Subcutaneous adipose tissue (tissue), 4 donors: ENCODE measurements around the gene MYL1. TPM values are rescaled to one million over a fixed set of nuclear protein-coding genes. Genes with fewer than 3 reads are reported as not detected.

Experiments used
- total RNA-seq, 4 donors: library from RNA; depleted of rRNA; stranded (reverse); fragments of >200 nt; gene quantifications; one replicate each; pipeline ENCODE4 v1.1.0, GENCODE V29; 2016
- TF ChIP-seq, protein P1 (sequence below): fragments of 450-650 bp; IDR thresholded peaks from one replicate; pipeline ENCODE4 v1.5.1; 2016; ENCODE audit warnings: low read depth, mild to moderate bottlenecking, control low read depth, antibody characterized with exemption, moderate library complexity

Gene MYL1
- total RNA-seq, 4 donors from 2014 or later: not detected

DNA sequence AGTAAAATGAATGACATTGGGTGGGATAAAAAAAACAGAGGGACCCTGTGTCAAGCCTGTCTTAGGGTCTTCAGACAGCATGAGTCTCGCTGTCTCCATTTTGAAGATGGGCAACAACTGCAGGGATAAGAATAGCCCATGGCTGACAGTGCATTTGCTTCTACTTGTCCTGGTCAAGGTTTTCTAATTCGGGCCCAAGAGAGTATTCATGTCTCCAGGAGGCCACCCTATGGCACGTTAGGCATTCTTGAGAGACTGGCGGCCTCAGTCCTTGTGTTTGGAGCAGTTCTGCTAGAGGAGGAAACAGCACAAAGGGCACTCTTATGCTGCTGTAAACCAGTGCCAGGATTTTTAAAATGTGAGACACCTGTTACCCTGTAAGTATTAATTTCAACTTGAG is 9.5 kb upstream of the MYL1 start:
- TF ChIP-seq, protein P1, sequence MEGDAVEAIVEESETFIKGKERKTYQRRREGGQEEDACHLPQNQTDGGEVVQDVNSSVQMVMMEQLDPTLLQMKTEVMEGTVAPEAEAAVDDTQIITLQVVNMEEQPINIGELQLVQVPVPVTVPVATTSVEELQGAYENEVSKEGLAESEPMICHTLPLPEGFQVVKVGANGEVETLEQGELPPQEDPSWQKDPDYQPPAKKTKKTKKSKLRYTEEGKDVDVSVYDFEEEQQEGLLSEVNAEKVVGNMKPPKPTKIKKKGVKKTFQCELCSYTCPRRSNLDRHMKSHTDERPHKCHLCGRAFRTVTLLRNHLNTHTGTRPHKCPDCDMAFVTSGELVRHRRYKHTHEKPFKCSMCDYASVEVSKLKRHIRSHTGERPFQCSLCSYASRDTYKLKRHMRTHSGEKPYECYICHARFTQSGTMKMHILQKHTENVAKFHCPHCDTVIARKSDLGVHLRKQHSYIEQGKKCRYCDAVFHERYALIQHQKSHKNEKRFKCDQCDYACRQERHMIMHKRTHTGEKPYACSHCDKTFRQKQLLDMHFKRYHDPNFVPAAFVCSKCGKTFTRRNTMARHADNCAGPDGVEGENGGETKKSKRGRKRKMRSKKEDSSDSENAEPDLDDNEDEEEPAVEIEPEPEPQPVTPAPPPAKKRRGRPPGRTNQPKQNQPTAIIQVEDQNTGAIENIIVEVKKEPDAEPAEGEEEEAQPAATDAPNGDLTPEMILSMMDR: no peak

DNA sequence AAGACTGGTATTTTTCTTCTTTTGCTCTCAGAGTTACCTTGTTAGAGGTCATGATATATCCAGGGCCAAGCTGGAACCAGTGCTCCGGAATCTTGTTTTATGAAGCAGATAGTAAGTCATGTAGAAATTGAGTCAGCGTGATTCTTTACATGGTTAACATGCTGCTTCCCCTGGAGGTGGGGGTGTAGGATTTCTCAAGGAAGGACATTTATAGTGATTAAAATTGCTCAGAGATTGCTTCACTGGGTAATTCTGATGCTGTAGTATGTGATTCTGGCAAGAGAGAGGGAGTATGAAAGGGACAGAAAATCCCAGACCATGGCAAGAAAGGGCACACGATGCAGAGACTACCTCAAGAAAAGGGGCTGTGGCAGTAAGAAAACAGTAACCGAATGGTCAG is 8.0 kb upstream of the MYL1 start:
- TF ChIP-seq, protein P1: no peak

DNA sequence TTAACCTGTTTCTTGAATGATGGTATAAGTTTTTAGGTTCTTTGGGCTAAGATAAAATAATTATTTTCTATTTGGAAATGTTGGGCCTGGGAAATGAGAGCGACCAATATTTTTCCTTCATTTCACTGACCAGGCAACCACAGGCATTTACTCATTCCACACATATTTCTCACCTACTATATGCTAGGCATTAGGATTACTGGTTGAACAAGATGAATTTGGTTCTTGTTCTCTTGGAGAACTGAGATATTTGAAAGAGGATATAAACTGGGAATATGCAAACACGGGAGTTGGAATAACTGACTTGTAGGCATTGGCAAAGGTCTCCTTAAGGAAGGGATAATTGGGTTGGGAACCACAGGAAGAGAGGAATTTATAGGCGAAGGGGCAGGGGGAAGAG is 3.9 kb upstream of the MYL1 start:
- TF ChIP-seq, protein P1: no peak

DNA sequence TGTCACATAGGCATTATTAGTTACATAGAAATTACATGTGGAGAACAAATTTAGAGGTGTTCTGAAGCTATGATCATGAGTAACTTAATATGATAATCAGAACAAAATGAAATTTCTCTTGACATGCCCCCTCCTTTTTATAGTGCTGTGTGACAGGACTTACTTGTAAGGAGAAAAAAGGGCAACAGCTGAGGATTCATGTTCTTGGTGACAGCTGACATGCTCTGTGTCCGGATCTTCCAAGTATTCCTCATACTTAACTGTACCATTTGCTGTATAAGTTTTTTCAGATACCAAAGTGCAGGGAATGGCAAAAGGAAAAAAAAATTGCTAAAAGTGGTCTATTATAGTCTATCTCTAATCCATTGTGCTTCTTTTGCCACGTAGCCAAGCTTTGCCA is 3.5 kb upstream of the MYL1 start:
- TF ChIP-seq, protein P1: no peak

DNA sequence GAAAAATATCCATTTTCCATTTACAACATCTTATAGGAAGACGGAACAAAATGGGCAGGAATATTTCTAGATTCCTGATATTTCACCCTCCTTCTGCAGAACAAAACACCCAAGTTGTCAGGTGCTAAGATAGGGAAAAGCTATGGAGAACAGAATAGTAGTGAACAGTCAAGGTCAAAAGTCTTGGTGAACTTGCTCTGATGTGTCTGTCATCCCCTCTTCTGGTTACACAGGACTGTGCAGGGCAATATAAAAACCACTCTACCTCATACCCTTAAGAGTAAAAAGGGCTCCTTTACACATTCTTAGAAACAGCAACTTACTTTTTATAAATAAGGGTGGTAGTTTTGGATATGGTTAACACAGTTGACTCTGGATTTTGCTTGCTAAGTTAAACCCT is 4.4 kb downstream of the MYL1 start:
- TF ChIP-seq, protein P1: no peak

DNA sequence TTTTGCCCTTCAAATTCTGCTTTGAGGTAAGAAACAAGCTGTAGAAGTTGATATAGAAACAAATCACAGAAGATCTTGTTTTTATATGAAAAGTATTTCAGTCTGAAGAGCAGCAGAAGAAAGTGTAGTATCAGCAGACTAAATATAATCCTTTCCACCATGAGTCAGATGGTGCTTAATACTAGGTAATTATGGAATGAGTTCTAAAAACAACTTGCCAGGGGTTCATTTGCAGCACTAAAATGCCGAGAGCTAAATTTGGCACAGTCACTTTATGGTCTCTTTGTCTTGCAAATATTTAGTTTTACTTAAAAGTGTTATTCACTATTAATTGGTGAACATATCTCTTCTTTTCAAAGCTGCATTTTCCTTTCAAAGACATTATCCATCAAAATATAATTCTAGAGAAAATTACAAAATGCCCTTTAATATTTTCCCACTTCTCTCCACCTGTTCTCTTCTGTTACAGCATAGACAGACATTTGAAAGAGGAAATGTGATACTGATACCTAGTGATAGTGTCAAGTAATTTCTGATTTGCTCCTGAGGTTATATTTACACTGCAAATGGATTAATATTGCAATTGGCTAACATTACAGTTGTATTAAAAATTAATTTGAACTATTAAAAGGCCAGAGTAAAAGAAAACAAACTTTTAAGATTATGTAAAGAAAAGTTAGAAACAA is 5.3 kb downstream of the MYL1 start:
- TF ChIP-seq, protein P1: no peak

DNA sequence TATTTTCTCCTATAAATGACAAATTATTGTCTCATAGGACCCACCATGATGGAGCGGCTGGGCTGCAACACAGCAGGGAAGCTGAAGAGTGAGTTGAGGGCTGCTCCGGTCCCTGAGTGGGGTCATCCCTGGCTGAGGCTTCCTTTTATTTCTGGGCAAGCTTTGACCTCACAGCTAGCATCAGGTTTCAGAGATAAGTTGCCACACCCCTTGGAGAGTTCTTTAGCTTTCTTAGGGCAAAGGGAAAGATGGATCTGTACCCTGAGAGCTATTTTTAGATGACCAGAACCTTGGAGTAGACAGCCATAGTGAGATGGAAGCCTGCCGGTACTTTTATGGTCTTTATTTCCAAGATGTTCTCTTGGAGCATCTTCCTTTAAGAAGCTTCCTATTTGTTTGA is 11.5 kb downstream of the MYL1 start:
- TF ChIP-seq, protein P1: no peak
